WTC11 (cell line): ENCODE measurements around the gene TBX10.

Source experiments
- ETV6 ChIP-seq: sonication (generic); formaldehyde crosslinking; IDR thresholded peaks from 2 replicates; pipeline ENCODE4 v1.8.1; 2022; ENCODE audit warnings: mild to moderate bottlenecking, missing genetic modification reagents
- TP53 ChIP-seq: sonication (generic); formaldehyde crosslinking; IDR thresholded peaks from 2 replicates; pipeline ENCODE4 v1.8.1; 2023; ENCODE audit warnings: mild to moderate bottlenecking, missing genetic modification reagents
- TF ChIP-seq, protein P1 (sequence below): fragments of 200-600 bp; IDR thresholded peaks from 2 replicates; pipeline ENCODE4 v1.8.0; 2022; ENCODE audit warnings: antibody characterized with exemption

DNA sequence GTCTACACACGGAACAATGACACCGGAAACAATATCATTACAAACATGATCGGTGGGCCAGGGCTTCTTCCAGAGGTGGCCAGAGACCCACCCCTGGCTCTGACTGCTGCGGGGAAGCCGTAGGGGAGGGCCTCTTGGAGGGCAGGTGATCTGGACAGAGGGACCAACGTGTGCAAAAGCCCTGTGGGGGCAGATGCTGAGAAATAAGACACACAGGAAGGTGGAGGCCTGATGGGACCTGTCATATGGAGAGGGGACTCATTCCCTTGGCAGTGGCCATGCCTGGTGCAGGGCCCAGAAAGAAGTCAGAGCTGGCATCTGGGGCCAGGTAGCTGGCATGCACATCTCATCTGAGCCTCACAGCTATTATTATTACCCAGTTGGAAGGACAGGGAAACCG, 33.8 kb upstream of the TBX10 start:
- TF ChIP-seq, protein P1, sequence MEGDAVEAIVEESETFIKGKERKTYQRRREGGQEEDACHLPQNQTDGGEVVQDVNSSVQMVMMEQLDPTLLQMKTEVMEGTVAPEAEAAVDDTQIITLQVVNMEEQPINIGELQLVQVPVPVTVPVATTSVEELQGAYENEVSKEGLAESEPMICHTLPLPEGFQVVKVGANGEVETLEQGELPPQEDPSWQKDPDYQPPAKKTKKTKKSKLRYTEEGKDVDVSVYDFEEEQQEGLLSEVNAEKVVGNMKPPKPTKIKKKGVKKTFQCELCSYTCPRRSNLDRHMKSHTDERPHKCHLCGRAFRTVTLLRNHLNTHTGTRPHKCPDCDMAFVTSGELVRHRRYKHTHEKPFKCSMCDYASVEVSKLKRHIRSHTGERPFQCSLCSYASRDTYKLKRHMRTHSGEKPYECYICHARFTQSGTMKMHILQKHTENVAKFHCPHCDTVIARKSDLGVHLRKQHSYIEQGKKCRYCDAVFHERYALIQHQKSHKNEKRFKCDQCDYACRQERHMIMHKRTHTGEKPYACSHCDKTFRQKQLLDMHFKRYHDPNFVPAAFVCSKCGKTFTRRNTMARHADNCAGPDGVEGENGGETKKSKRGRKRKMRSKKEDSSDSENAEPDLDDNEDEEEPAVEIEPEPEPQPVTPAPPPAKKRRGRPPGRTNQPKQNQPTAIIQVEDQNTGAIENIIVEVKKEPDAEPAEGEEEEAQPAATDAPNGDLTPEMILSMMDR = no peak
- no peak for TF ChIP-seq ETV6
- no peak for TF ChIP-seq TP53 (CRISPR knock-in tag)
